ENCODE measurements around the gene KLF15. TPM values are rescaled to one million over a fixed set of nuclear protein-coding genes. Genes with fewer than 3 reads are reported as not detected.
"Not testable (repeated sequence)": the region's sequence is repeated elsewhere in the genome, so short reads cannot be mapped to it uniquely, and the experiment has no call there.

Gene KLF15
- total and polyA plus RNA-seq, 7 experiments from 2014 or later, result 0.57 to 0.81 TPM; not detected in 5

- peaks cover 0 to 2% (median 0%) of the 10 kb centered on the region in 7 donors for H3K4me1 Mint-ChIP-seq
- ChIA-PET CTCF (no interaction called here), POLR2A (no interaction called here)
- Histone ChIP-seq H3K27me3 (ENCODE audit: control insufficient read depth in 2 of 2, insufficient read depth in 2 of 2, low read length in 2 of 2) (no peaks in the 10 kb centered on the region), H3K4me3 (ENCODE audit: low read length) (no peak overlapping the region), H3K9me3 (ENCODE audit: control insufficient read depth in 2 of 3, low read length in 3 of 3) (no peaks in the 10 kb centered on the region), H3K36me3 (ENCODE audit: control insufficient read depth in 2 of 3, insufficient read depth in 3 of 3, low read length in 3 of 3) (no peaks in the 10 kb centered on the region), H3K4me1 (ENCODE audit: control insufficient read depth in 2 of 2, insufficient read depth in 2 of 2, low read length in 2 of 2) (no peaks in the 10 kb centered on the region), H3K27ac (ENCODE audit: low read depth, low read length) (no peak overlapping the region)
- H3K27ac Mint-ChIP-seq, result no peak overlapping the region
- no peak overlapping the region for H3K4me3 Mint-ChIP-seq
- H3K36me3 Mint-ChIP-seq, result no peaks in the 10 kb centered on the region
- no peak for ATAC-seq
- H3K27me3 Mint-ChIP-seq, result peaks cover 0 to 18% (median 13%) of the 10 kb centered on the region in 5 donors
- intact Hi-C loops (cut with micrococcal nuclease), result no loop called here
- H3K9me3 Mint-ChIP-seq, result peaks cover 0 to 3% (median 0%) of the 10 kb centered on the region in 11 donors
- DNase-seq, result peak in 1 of 9 donors; percentile 0
Observed at GRCh38 chr3:126340081-126340511, 17.1 kb downstream of the KLF15 start.

GRCh38 chr3:126339466-126339865 lies 17.7 kb downstream of the KLF15 start:
- Mint-ChIP-seq H3K9me3 (peaks cover 0 to 3% (median 0%) of the 10 kb centered on the region in 11 donors), H3K4me1 (no peaks in the 10 kb centered on the region), H3K36me3 (no peaks in the 10 kb centered on the region), H3K27me3 (peaks cover 0 to 18% (median 13%) of the 10 kb centered on the region in 5 donors), H3K4me3 (no peak overlapping the region), H3K27ac (no peak overlapping the region)
- ChIA-PET CTCF (no interaction called here), POLR2A (no interaction called here)
- no peak for DNase-seq
- Histone ChIP-seq H3K27ac (ENCODE audit: low read depth, low read length) (no peak overlapping the region), H3K9me3 (ENCODE audit: control insufficient read depth in 2 of 3, low read length in 3 of 3) (no peaks in the 10 kb centered on the region), H3K36me3 (ENCODE audit: control insufficient read depth in 2 of 3, insufficient read depth in 3 of 3, low read length in 3 of 3) (no peaks in the 10 kb centered on the region), H3K4me1 (ENCODE audit: control insufficient read depth in 2 of 2, insufficient read depth in 2 of 2, low read length in 2 of 2) (no peaks in the 10 kb centered on the region), H3K4me3 (ENCODE audit: low read length) (no peak overlapping the region), H3K27me3 (ENCODE audit: control insufficient read depth in 2 of 2, insufficient read depth in 2 of 2, low read length in 2 of 2) (no peaks in the 10 kb centered on the region)
- ATAC-seq, result no peak
- intact Hi-C loops (cut with micrococcal nuclease), result no loop called here

GRCh38 chr3:126338790-126339288 lies 18.4 kb downstream of the KLF15 start:
- intact Hi-C loops (cut with micrococcal nuclease), result no loop called here
- Histone ChIP-seq H3K36me3 (ENCODE audit: control insufficient read depth in 2 of 3, insufficient read depth in 3 of 3, low read length in 3 of 3) (no peaks in the 10 kb centered on the region), H3K4me3 (ENCODE audit: low read length) (no peak overlapping the region), H3K4me1 (ENCODE audit: control insufficient read depth in 2 of 2, insufficient read depth in 2 of 2, low read length in 2 of 2) (no peaks in the 10 kb centered on the region), H3K27me3 (ENCODE audit: control insufficient read depth in 2 of 2, insufficient read depth in 2 of 2, low read length in 2 of 2) (no peaks in the 10 kb centered on the region), H3K9me3 (ENCODE audit: control insufficient read depth in 2 of 3, low read length in 3 of 3) (no peaks in the 10 kb centered on the region), H3K27ac (ENCODE audit: low read depth, low read length) (no peak overlapping the region)
- CTCF ChIA-PET, result no interaction called here
- DNase-seq, result no peak
- Mint-ChIP-seq H3K36me3 (no peaks in the 10 kb centered on the region), H3K4me1 (no peaks in the 10 kb centered on the region), H3K27ac (no peak overlapping the region), H3K9me3 (peaks cover 0 to 3% (median 0%) of the 10 kb centered on the region in 11 donors), H3K4me3 (no peak overlapping the region), H3K27me3 (peaks cover 0 to 18% (median 13%) of the 10 kb centered on the region in 5 donors)
- ATAC-seq, result no peak
- POLR2A ChIA-PET, result no interaction called here

GRCh38 chr3:126337980-126338651 lies 19.1 kb downstream of the KLF15 start:
- no peaks in the 10 kb centered on the region for H3K4me1 ChIP-seq (ENCODE audit: control insufficient read depth in 2 of 2, insufficient read depth in 2 of 2, low read length in 2 of 2)
- no peak overlapping the region for H3K27ac ChIP-seq (ENCODE audit: low read depth, low read length)
- Mint-ChIP-seq H3K36me3 (no peaks in the 10 kb centered on the region), H3K9me3 (peaks cover 0 to 3% (median 0%) of the 10 kb centered on the region in 11 donors), H3K4me1 (no peaks in the 10 kb centered on the region), H3K27me3 (peaks cover 0 to 18% (median 13%) of the 10 kb centered on the region in 5 donors), H3K27ac (no peak overlapping the region), H3K4me3 (no peak overlapping the region)
- ChIA-PET POLR2A (no interaction called here), CTCF (no interaction called here)
- intact Hi-C loops (cut with micrococcal nuclease), result no loop called here
- ATAC-seq (no peak), DNase-seq (peak in 1 of 9 donors; percentile 0)
- H3K27me3 ChIP-seq (ENCODE audit: control insufficient read depth in 2 of 2, insufficient read depth in 2 of 2, low read length in 2 of 2), result no peaks in the 10 kb centered on the region
- H3K4me3 ChIP-seq (ENCODE audit: low read length), result no peak overlapping the region
- no peaks in the 10 kb centered on the region for H3K36me3 ChIP-seq (ENCODE audit: control insufficient read depth in 2 of 3, insufficient read depth in 3 of 3, low read length in 3 of 3)
- no peaks in the 10 kb centered on the region for H3K9me3 ChIP-seq (ENCODE audit: control insufficient read depth in 2 of 3, low read length in 3 of 3)

GRCh38 chr3:126331812-126332336 lies 25.3 kb downstream of the KLF15 start:
- DNase-seq; CTCF ChIA-PET; intact Hi-C loops (cut with micrococcal nuclease); ATAC-seq; H3K27me3 ChIP-seq (ENCODE audit: control insufficient read depth in 2 of 2, insufficient read depth in 2 of 2, low read length in 2 of 2); H3K27ac ChIP-seq (ENCODE audit: low read depth, low read length); H3K27ac Mint-ChIP-seq; POLR2A ChIA-PET; H3K4me1 Mint-ChIP-seq; H3K36me3 ChIP-seq (ENCODE audit: control insufficient read depth in 2 of 3, insufficient read depth in 3 of 3, low read length in 3 of 3); H3K4me3 Mint-ChIP-seq; H3K4me1 ChIP-seq (ENCODE audit: control insufficient read depth in 2 of 2, insufficient read depth in 2 of 2, low read length in 2 of 2); H3K4me3 ChIP-seq (ENCODE audit: low read length): not testable (repeated sequence)
- peaks cover 7 to 34% (median 21%) of the 10 kb centered on the region in 11 donors for H3K9me3 Mint-ChIP-seq
- peaks cover 0 to 35% (median 32%) of the 10 kb centered on the region in 5 donors for H3K27me3 Mint-ChIP-seq
- H3K9me3 ChIP-seq (ENCODE audit: control insufficient read depth in 2 of 3, low read length in 3 of 3), result peaks cover 0 to 11% (median 0%) of the 10 kb centered on the region in 3 experiments
- peaks cover 0 to 12% (median 10%) of the 10 kb centered on the region in 5 donors for H3K36me3 Mint-ChIP-seq

GRCh38 chr3:126329927-126330725 lies 27.1 kb downstream of the KLF15 start:
- CTCF ChIA-PET, result no interaction called here
- Histone ChIP-seq H3K27me3 (ENCODE audit: control insufficient read depth in 2 of 2, insufficient read depth in 2 of 2, low read length in 2 of 2) (peaks cover 0 to 4% of the 10 kb centered on the region in 2 donors), H3K4me3 (ENCODE audit: low read length) (no peak overlapping the region), H3K4me1 (ENCODE audit: control insufficient read depth in 2 of 2, insufficient read depth in 2 of 2, low read length in 2 of 2) (no peaks in the 10 kb centered on the region), H3K9me3 (ENCODE audit: control insufficient read depth in 2 of 3, low read length in 3 of 3) (peaks cover 0 to 11% (median 0%) of the 10 kb centered on the region in 3 experiments), H3K27ac (ENCODE audit: low read depth, low read length) (no peak overlapping the region), H3K36me3 (ENCODE audit: control insufficient read depth in 2 of 3, insufficient read depth in 3 of 3, low read length in 3 of 3) (no peaks in the 10 kb centered on the region)
- Mint-ChIP-seq H3K36me3 (peaks cover 0 to 12% (median 10%) of the 10 kb centered on the region in 5 donors), H3K27ac (no peak overlapping the region), H3K4me3 (no peak overlapping the region), H3K27me3 (peaks cover 0 to 39% (median 37%) of the 10 kb centered on the region in 5 donors), H3K9me3 (peaks cover 10 to 39% (median 23%) of the 10 kb centered on the region in 11 donors), H3K4me1 (no peaks in the 10 kb centered on the region)
- ATAC-seq (no peak), DNase-seq (no peak)
- intact Hi-C loops (cut with micrococcal nuclease), result no loop called here
- POLR2A ChIA-PET, result no interaction called here
